T follicular helper cell (primary cell): ENCODE results near the gene CEP112.
"Not testable (repeated sequence)": the region's sequence is repeated elsewhere in the genome, so short reads cannot be mapped to it uniquely, and the experiment has no call there.

Experiments used
- DNase-seq: peaks from one replicate; pipeline ENCODE4 v3.0.0-alpha.2; 2020; ENCODE audit warnings: low read depth

Gene CEP112

GRCh38 chr17:65826577-65826976, 365.4 kb downstream of the CEP112 start:
- DNase-seq, result not testable (repeated sequence)

- DNase-seq, result no peak
Observed at GRCh38 chr17:65824901-65825300, 367.0 kb downstream of the CEP112 start.

GRCh38 chr17:65823713-65824112, 368.2 kb downstream of the CEP112 start:
- no peak for DNase-seq

GRCh38 chr17:65820811-65821210, 371.1 kb downstream of the CEP112 start:
- DNase-seq, result no peak

GRCh38 chr17:65820306-65820705, 371.6 kb downstream of the CEP112 start:
- DNase-seq, result no peak

- DNase-seq, result no peak
Observed at GRCh38 chr17:65819810-65820209, 372.1 kb downstream of the CEP112 start.

GRCh38 chr17:65817951-65818350, 374.0 kb downstream of the CEP112 start:
- no peak for DNase-seq

GRCh38 chr17:65814418-65814817, 377.5 kb downstream of the CEP112 start:
- no peak for DNase-seq

- DNase-seq, result no peak
Observed at GRCh38 chr17:65813306-65813705, 378.6 kb downstream of the CEP112 start.

- no peak for DNase-seq
Observed at GRCh38 chr17:65811043-65811442, 380.9 kb downstream of the CEP112 start.

- no peak for DNase-seq
Observed at GRCh38 chr17:65809366-65809765, 382.6 kb downstream of the CEP112 start.

GRCh38 chr17:65808566-65808965, 383.4 kb downstream of the CEP112 start:
- not testable (repeated sequence) for DNase-seq

- no peak for DNase-seq
Observed at GRCh38 chr17:65807361-65807760, 384.6 kb downstream of the CEP112 start.

GRCh38 chr17:65801513-65801912, 390.4 kb downstream of the CEP112 start:
- DNase-seq, result no peak

GRCh38 chr17:65800655-65801054, 391.3 kb downstream of the CEP112 start:
- no peak for DNase-seq

- no peak for DNase-seq
Observed at GRCh38 chr17:65799869-65800268, 392.1 kb downstream of the CEP112 start.

- DNase-seq, result no peak
Observed at GRCh38 chr17:65799454-65799853, 392.5 kb downstream of the CEP112 start.

GRCh38 chr17:65797809-65798208, 394.1 kb downstream of the CEP112 start:
- no peak for DNase-seq

GRCh38 chr17:65797101-65797500, 394.8 kb downstream of the CEP112 start:
- DNase-seq, result no peak

- DNase-seq, result no peak
Observed at GRCh38 chr17:65794572-65794971, 397.4 kb downstream of the CEP112 start.

GRCh38 chr17:65790241-65790640, 401.7 kb downstream of the CEP112 start:
- no peak for DNase-seq

- no peak for DNase-seq
Observed at GRCh38 chr17:65787503-65787902, 404.4 kb downstream of the CEP112 start.

GRCh38 chr17:65786479-65786878, 405.5 kb downstream of the CEP112 start:
- DNase-seq, result no peak

GRCh38 chr17:65785109-65785508, 406.8 kb downstream of the CEP112 start:
- no peak for DNase-seq

- no peak for DNase-seq
Observed at GRCh38 chr17:65783845-65784334, 408.0 kb downstream of the CEP112 start.
